RWPE1 (cell line): ENCODE results near the gene ADGRL3.

ENCODE experiments used
- CTCF ChIA-PET: fragments of 350-600 bp; sonication (Branson Sonifier 250); formaldehyde crosslinking; extraction: SDS; loops from one replicate; lab custom pipeline; 2021; lab: Yijun Ruan, JAX
- POLR2A ChIA-PET: fragments of 400-600 bp; formaldehyde crosslinking; extraction: SDS; loops from one replicate; lab custom pipeline; 2020; ENCODE audit warnings: antibody characterized with exemption; ENCODE audit not compliant: low non-redundant PET; lab: Yijun Ruan, JAX
- DNase-seq: peaks from one replicate; pipeline ENCODE4 v3.0.0; 2012; ENCODE audit warnings: low spot score
- H3K27ac ChIP-seq: fragments of 450-650 bp; 2 replicates; pipeline ENCODE4 v1.5.1; 2017
- CTCF ChIP-seq: fragments of 450-650 bp; conservative IDR thresholded peaks from 2 replicates; pipeline ENCODE4 v1.5.1; 2017; ENCODE audit warnings: low read depth, mild to moderate bottlenecking

ADGRL3 gene

GRCh38 chr4:61864286-61864685, 664.2 kb downstream of the ADGRL3 start:
- TF ChIP-seq CTCF: no peak
- ChIA-PET CTCF (no interaction called here), POLR2A (no interaction called here)
- no peak overlapping the region for H3K27ac ChIP-seq
- no peak for DNase-seq

GRCh38 chr4:61866378-61867030, 666.4 kb downstream of the ADGRL3 start:
- DNase-seq: no peak

DNA sequence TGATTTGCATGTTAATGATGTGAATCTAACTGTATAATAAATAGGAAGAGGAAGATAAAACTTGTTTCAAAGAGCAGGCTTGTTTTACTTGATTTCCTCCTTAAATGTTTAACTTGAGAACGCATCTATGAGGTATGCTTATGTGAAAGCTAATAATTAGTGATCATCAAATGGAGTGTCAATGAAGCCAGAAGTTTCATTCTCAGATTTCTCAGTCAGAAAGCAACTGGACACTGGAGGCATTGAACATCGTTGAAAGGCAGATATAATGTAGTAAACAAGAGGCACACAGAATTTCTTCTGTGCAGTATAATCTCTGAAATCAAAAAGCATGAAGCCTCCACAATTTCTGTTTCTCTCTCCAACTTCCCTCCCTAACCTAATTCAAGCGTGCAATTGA, 672.9 kb downstream of the ADGRL3 start:
- no peak for TF ChIP-seq CTCF
- no peak for DNase-seq
- H3K27ac ChIP-seq: no peak overlapping the region
- ChIA-PET CTCF (no interaction called here), POLR2A (no interaction called here)

More at GRCh38 chr4:61866378-61867030, 666.4 kb downstream of the ADGRL3 start:
- ChIA-PET CTCF (no interaction called here), POLR2A (no interaction called here)
- no peak overlapping the region for H3K27ac ChIP-seq
- no peak for TF ChIP-seq CTCF

DNA sequence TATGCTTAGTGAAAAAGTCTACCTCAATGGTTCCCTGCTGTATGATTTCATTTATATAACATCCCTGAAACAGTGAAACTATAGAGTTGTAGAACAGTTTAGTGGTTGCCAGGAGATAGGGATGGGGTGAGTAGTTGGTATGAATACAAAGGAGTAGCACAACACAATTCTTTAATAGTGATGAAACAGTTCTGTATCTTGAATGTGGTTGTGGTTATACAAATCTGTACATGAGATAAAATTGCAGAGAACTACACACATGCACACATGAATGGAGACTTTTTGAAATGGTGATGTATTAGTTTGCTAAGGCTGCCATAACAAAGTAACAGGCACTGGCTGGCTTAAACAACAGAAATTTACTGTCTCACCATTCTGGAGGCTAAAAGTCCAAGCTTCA, 677.1 kb downstream of the ADGRL3 start:
- H3K27ac ChIP-seq: no peak overlapping the region
- no peak for DNase-seq
- CTCF ChIA-PET: interaction anchor here (0.7 kb wide), 1 partner anchor 269 kb away, joined by 5 read pairs; no protein-coding TSS in a partner anchor
- POLR2A ChIA-PET: no interaction called here
- TF ChIP-seq CTCF: no peak

- ChIA-PET CTCF (interaction anchor here (0.7 kb wide), 1 partner anchor 130 kb away, joined by 3 read pairs; no protein-coding TSS in a partner anchor), POLR2A (no interaction called here)
- no peak for DNase-seq
- no peak for TF ChIP-seq CTCF
- H3K27ac ChIP-seq: no peak overlapping the region
These were observed 677.8 kb downstream of the ADGRL3 start for GRCh38 chr4:61877893-61878292.

DNA sequence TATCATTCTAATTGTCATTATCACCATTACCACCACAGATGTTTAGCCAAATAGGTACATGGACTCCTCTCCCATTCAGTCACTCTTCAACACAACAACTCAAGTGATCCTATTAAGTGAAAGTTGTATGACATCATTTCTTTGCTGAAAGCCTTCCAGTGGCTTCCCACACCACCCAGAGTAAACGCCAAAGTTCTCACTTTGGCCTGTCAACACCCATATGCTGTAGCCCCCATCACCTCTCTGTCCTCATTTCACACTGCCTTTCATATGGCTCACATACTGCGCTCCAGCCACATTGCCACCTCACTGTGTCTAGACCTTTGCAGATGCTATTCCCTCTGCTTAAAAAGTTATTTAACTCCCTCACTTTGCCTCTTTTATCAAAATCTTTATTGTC, 682.3 kb downstream of the ADGRL3 start:
- no peak for DNase-seq
- TF ChIP-seq CTCF: no peak
- CTCF ChIA-PET: no interaction called here
- POLR2A ChIA-PET: no interaction called here
- no peak overlapping the region for H3K27ac ChIP-seq
